Measurements from ENCODE around the gene DPYSL5. TPM values are rescaled to one million over a fixed set of nuclear protein-coding genes. Genes with fewer than 3 reads are reported as not detected.

DPYSL5 gene
- total RNA-seq, 4 donors from 2014 or later: not detected

GRCh38 chr2:26951236-26951635 lies 103.3 kb downstream of the DPYSL5 start:
- peaks cover 0 to 25% of the 10 kb centered on the region in 2 donors for H3K27me3 ChIP-seq
- no peak overlapping the region for H3K4me3 ChIP-seq
- DNase-seq (ENCODE audit: low spot score in 2 of 2): no peak
- H3K27ac ChIP-seq: no peak overlapping the region
- H3K9me3 ChIP-seq: no peaks in the 10 kb centered on the region
- no peaks in the 10 kb centered on the region for H3K36me3 ChIP-seq
- no peak for TF ChIP-seq EP300 (IDR thresholded peaks at IDR 0.05)
- peaks cover 0 to 7% (median 3%) of the 10 kb centered on the region in 4 donors for H3K4me1 ChIP-seq
- WGBS, 2 donors: 68 to 73% methylated on average over 3 of the region's 3 CpGs

- Histone ChIP-seq H3K27me3 (peaks cover 0 to 33% of the 10 kb centered on the region in 2 donors), H3K4me1 (peaks cover 0 to 3% (median 0%) of the 10 kb centered on the region in 4 donors), H3K27ac (no peak overlapping the region), H3K9me3 (no peaks in the 10 kb centered on the region), H3K36me3 (no peaks in the 10 kb centered on the region), H3K4me3 (no peak overlapping the region)
- TF ChIP-seq EP300 (IDR thresholded peaks at IDR 0.05) (no peak), POLR2A (IDR thresholded peaks at IDR 0.05) (no peak), CTCF (IDR thresholded peaks at IDR 0.05) (no peak)
- 59 to 65% methylated on average over 4 of the region's 4 CpGs for WGBS, 2 donors
- DNase-seq (ENCODE audit: low spot score in 2 of 2): no peak
Observed at GRCh38 chr2:26952374-26952773, 104.4 kb downstream of the DPYSL5 start.

GRCh38 chr2:26954135-26954534 lies 106.2 kb downstream of the DPYSL5 start:
- H3K4me1 ChIP-seq: no peaks in the 10 kb centered on the region
- no peak for DNase-seq (ENCODE audit: low spot score in 2 of 2)
- H3K9me3 ChIP-seq: no peaks in the 10 kb centered on the region
- H3K27me3 ChIP-seq: peaks cover 0 to 49% of the 10 kb centered on the region in 2 donors
- no peaks in the 10 kb centered on the region for H3K36me3 ChIP-seq
- H3K27ac ChIP-seq: no peak overlapping the region
- TF ChIP-seq EP300 (IDR thresholded peaks at IDR 0.05): no peak
- no peak for TF ChIP-seq POLR2A (IDR thresholded peaks at IDR 0.05)
- no peak for TF ChIP-seq CTCF (IDR thresholded peaks at IDR 0.05)
- 82 to 90% methylated on average over 4 of the region's 4 CpGs for WGBS, 2 donors
- H3K4me3 ChIP-seq: no peak overlapping the region

GRCh38 chr2:26957041-26957440 lies 109.1 kb downstream of the DPYSL5 start:
- no peaks in the 10 kb centered on the region for H3K9me3 ChIP-seq
- no peaks in the 10 kb centered on the region for H3K36me3 ChIP-seq
- H3K27me3 ChIP-seq: peaks cover 0 to 49% of the 10 kb centered on the region in 2 donors
- peaks cover 0 to 7% (median 0%) of the 10 kb centered on the region in 4 donors for H3K4me1 ChIP-seq
- no peak overlapping the region for H3K4me3 ChIP-seq
- H3K27ac ChIP-seq: no peak overlapping the region
- TF ChIP-seq CTCF (IDR thresholded peaks at IDR 0.05): no peak
- TF ChIP-seq POLR2A (IDR thresholded peaks at IDR 0.05): no peak
- no peak for DNase-seq (ENCODE audit: low spot score in 2 of 2)
- WGBS, 2 donors: 81 to 82% methylated on average over 3 of the region's 3 CpGs

- WGBS, 2 donors: 53 to 58% methylated on average over 3 of the region's 3 CpGs
- Histone ChIP-seq H3K27ac (no peak overlapping the region), H3K27me3 (peaks cover 0 to 49% of the 10 kb centered on the region in 2 donors), H3K9me3 (no peaks in the 10 kb centered on the region), H3K36me3 (no peaks in the 10 kb centered on the region), H3K4me3 (no peak overlapping the region), H3K4me1 (peaks cover 0 to 7% (median 0%) of the 10 kb centered on the region in 4 donors)
- no peak for DNase-seq (ENCODE audit: low spot score in 2 of 2)
- TF ChIP-seq CTCF (IDR thresholded peaks at IDR 0.05): no peak
- TF ChIP-seq EP300 (IDR thresholded peaks at IDR 0.05): no peak
- TF ChIP-seq POLR2A (IDR thresholded peaks at IDR 0.05): no peak
Observed at GRCh38 chr2:26957534-26957933, 109.6 kb downstream of the DPYSL5 start.

GRCh38 chr2:26959331-26959730 lies 111.4 kb downstream of the DPYSL5 start:
- H3K9me3 ChIP-seq: no peaks in the 10 kb centered on the region
- no peak overlapping the region for H3K4me3 ChIP-seq
- TF ChIP-seq CTCF (IDR thresholded peaks at IDR 0.05): no peak
- TF ChIP-seq POLR2A (IDR thresholded peaks at IDR 0.05): no peak
- no peak for TF ChIP-seq EP300 (IDR thresholded peaks at IDR 0.05)
- peaks cover 0 to 36% of the 10 kb centered on the region in 2 donors for H3K27me3 ChIP-seq
- 75 to 90% methylated on average over 2 of the region's 2 CpGs for WGBS, 2 donors
- peaks cover 0 to 7% (median 0%) of the 10 kb centered on the region in 4 donors for H3K4me1 ChIP-seq
- H3K27ac ChIP-seq: no peak overlapping the region
- no peaks in the 10 kb centered on the region for H3K36me3 ChIP-seq
- no peak for DNase-seq (ENCODE audit: low spot score in 2 of 2)

All from tibial nerve (tissue), 4 donors.